GM12892 (cell line): ENCODE results near the gene CCR7.
A peak's percentile ranks its signal among the peaks of the same experiment; 100 is the strongest.

Experiments used
- POLR2A ChIP-seq: IDR thresholded peaks from 2 replicates; pipeline ENCODE4 v1.6.1; 2011; ENCODE audit warnings: low read depth, low read length, control low read depth
- POLR2AphosphoS5 ChIP-seq: IDR thresholded peaks from 2 replicates; pipeline ENCODE4 v1.6.1; 2011; ENCODE audit warnings: low read depth, low read length, control low read depth
- TAF1 ChIP-seq: IDR thresholded peaks from 2 replicates; pipeline ENCODE4 v1.6.1; 2011; ENCODE audit warnings: low read depth, mild to moderate bottlenecking, control low read depth, low read length, borderline replicate concordance

DNA sequence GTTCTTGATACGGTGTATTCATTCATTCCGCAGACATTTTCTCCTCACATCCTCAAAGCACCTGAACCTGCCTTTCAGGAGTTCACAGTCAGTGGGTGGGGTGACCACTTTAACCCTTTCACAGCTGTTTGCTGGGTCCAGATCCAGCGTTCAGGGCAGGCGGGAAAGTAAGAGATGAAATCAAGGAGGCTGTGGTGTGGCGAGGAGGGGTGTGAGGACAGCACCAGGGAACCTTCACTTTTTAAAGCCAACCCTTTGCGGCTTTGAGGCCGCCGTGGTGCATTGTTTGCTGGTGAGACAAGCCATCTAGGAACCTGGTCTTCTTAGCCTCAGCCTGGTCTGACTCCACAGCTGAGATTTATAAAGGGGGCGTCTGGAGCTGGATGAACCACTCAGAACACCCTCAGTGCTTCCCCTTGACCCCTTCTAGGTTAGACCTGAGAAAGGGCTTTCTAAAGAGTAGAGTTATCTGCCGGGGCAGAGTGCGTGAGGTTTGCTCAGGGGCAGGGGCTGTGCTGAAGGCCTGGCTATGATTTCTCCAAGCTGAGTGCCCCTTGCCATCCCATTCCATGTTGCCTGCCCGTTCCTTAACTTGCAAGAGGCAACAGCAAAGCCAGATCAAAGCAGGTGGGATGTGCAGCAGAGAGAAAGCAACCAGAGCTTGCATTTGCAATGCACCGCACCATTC lies 933 bp downstream of the CCR7 start:
- TF ChIP-seq POLR2AphosphoS5 (peak; percentile 56; the same call in 1 of the 2 replicates), POLR2A (no peak), TAF1 (0 out of 2 replicates have a peak, but pooled peaks have one; percentile 40)
